Activated T-cell treated with anti-CD3 and anti-CD28 coated beads for 48 hours (primary cell): ENCODE measurements around the gene OR4Q2.
"Not testable (repeated sequence)": the region's sequence is repeated elsewhere in the genome, so short reads cannot be mapped to it uniquely, and the experiment has no call there.

Experiments used
- DNase-seq: peaks from one replicate; pipeline ENCODE4 v3.0.0-alpha.2; 2020; ENCODE audit warnings: low read depth

Gene OR4Q2

DNA sequence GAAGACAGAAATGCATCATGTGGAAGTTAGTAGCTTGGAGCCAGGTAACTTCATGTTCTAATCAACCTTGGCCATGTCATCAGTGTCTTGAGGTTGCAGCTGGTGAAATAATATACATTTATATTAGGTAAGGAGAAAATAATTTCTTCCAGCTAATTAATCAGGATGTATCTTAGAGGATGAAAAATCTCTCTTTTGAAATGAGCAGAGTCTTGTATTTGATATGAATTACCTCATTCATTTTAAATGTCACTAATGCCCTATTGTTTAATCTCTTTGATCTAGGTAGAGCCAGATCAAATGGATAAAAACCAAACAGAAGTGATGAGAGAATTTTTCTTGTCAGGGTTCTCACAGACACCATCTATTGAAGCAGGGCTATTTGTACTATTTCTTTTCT lies at the start of gene OR4Q2:
OR4Q2 (plus strand) TSS at position 301 of the 400 bp plus-strand sequence.
- DNase-seq, result no peak

DNA sequence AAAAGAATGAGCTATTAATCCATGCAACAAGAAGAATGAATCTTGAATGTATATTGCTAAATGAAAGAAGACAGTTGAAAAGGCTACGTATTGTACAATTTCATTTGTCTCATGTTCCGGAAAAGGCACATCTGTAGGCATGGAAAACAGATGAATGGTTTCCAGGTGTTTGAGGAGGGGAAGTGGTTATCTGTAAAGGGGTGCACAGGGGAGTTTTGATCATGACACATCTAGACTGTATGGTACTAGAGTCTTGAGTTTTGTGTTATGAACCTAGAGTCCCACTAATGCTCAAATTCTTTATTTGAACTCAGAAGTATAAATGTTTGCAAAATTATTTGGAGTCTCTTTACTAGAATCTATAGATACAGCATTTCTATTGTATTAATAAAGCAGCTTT lies 32.2 kb upstream of the OR4Q2 start:
- DNase-seq, result not testable (repeated sequence)

DNA sequence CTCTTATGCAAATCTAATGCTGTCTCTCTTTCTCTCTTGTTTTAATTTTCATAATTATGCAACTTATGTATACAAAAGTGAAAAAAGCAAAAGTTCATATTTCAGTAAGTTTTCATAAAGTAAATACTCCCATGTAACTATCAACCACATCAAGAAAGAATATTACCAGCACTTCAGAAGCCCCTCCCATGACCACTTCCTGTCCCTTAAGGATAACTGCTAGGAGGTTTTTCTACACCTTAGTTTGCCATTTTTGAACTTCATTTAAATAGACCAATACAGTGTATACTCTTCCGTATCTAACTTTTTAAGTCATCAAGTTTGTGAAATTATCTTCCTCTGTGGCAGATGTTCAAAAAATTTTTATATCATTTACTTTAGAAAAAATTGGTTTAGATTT lies 27.1 kb upstream of the OR4Q2 start:
- DNase-seq, result no peak

DNA sequence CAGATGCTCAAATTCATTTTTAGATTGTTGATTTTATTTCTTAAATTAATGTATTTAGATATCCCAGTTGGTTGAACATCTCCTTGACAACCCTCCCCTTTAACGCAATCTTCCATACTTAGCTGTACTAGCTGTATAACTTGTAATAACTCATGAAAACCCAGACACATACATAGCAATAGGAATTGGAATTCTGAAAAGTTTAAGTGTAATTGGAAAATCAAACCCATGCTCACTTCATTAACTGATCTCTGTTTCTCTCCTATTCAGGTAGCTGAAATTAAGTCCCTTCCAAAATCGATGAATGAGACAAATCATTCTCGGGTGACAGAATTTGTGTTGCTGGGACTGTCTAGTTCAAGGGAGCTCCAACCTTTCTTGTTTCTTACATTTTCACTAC lies 26.7 kb upstream of the OR4Q2 start, which contains the start of gene OR4K15:
OR4K15 (plus strand) TSS at position 301 of the 400 bp plus-strand sequence; CDS start at position 301, 0 bp downstream.
- DNase-seq, result no peak

DNA sequence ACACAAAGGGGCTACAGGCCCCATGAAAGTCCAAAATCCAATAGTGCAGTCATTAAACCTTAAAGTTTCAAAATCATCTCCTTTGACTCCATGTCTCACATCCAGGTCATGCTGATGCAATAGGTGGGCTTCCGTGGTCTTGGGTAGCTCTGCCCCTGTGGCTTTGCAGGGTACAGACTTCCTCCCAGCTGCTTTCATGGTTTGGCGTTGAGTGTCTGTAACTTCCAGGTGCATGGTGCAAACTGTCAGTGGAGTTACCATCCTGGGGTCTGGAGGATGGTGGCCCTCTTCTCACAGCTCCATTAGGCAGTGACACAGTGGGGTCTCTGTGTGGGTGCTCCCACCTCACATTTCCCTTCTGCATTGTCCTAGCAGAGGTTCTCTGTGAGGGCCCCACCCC lies 8.5 kb upstream of the OR4Q2 start:
- DNase-seq, result no peak

DNA sequence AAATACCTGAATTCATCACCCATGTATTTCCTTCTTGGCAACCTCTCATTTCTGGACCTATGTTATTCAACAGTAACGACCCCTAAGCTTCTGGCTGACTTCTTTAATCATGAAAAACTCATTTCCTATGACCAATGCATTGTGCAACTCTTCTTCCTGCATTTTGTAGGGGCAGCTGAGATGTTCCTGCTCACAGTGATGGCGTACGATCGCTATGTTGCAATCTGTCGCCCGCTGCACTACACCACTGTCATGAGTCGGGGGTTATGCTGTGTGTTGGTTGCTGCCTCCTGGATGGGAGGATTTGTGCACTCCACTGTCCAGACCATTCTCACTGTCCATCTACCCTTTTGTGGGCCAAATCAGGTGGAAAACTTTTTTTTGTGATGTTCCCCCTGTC lies 356 bp downstream of the OR4Q2 start:
- no peak for DNase-seq

DNA sequence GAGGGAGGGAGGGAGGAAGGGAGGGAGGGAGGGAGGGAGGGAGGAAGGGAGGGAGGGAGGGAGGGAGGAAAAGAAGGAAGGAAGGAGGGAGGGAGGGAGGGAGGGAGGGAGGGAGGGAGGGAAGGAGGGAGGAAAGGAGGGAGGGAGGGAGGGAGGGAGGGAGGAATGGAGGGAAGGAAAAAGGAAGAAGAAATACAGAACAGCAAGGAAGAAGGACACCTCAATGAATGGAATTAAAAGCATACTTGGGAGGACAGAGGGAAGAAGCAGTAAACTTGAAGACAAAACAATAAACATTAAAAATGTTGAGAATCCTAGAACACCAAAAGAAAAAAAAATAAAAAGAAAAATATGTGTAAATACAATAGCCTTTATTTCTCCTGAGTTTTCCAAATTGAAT lies 6.2 kb downstream of the OR4Q2 start:
- DNase-seq, result no peak

DNA sequence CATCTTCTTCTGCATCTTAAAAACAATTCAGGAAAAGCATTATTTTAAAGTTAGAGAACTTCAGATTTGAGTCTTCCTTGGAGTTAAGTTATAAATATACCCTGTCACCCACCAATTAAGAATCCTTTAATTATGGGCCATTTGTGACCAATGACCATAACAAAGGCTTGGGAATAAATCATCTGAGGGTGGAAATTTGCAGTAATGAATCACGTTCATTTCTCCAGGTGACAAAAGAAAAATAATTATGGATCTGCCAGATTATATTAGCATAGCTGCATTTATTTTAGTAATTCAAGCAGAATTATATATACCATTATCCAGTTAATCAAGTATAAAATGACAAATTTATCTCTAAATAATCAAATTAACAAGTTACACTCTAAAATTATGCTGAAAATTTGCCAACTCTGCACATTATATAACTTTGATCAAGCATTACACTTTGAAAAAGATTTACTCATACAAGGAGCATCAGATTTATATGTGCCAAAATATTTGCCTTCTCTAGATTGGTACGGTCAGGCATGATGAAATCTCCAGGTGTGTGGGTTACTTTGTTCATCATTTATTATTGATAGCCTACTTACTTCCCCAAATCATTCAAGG lies 17.4 kb downstream of the OR4Q2 start, which contains the start of gene OR4K14:
OR4K14 (minus strand) TSS at position 51 of the 609 bp plus-strand sequence. CDS start 4,114 bp downstream, outside the sequence.
- no peak for DNase-seq

DNA sequence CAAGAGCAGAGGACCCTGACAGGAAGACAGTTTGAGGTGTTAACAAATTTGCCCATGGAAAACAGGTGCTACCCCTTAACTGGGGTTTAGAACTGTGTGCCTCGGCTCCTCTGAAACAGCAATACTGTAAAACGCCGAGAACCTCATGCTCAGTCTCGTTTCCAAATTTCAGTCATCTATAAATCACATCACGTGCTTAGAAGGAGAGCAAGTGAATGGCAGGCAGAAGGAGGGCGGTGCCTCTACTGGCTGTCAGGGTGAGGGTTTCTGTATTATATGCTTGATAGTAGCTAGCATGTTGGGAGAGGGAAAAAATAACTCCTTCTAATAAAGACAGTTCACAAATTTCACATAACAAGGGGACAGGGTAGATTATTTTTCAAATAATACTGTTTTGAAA lies 29.1 kb downstream of the OR4Q2 start:
- no peak for DNase-seq

DNA sequence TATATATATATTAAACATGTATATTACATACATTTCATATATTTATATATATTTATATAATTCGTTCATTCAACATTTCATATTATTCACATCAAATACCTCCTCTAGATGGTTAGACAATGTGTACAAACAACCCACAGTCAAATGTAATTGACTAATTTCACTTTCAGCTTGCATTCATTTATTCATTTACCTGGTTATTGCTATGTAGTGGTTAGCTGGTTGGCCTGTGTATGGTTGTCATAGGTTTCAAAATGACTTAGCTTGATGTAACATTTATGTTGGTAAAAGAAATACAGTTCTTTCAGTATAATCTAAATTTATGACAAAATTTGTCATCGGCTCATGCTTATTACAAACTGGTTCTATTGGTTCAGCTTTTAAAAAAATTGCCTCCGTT lies 33.5 kb downstream of the OR4Q2 start:
- DNase-seq, result no peak

DNA sequence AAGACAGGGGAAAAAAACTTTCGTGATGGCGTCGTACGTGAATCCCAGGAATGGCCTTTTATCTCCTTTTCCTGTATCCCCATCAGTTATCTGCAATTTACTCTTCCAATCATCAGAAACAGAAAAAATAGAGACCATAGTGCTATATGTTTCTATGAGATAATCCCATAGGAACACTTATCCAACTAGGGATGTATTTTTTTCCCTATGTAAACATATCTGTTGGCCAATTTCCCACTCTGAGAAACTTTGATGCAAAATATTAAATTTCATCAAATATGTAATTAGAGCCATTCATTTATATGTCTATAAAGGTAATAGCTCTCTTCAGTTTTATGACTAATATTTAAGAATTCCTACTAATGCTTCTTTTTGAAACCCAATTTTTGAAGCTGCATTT lies 34.0 kb downstream of the OR4Q2 start, which contains the start of gene OR4K13:
OR4K13 (minus strand) TSS at position 101 of the 400 bp plus-strand sequence. CDS start 1,280 bp downstream, outside the sequence.
- DNase-seq, result no peak

DNA sequence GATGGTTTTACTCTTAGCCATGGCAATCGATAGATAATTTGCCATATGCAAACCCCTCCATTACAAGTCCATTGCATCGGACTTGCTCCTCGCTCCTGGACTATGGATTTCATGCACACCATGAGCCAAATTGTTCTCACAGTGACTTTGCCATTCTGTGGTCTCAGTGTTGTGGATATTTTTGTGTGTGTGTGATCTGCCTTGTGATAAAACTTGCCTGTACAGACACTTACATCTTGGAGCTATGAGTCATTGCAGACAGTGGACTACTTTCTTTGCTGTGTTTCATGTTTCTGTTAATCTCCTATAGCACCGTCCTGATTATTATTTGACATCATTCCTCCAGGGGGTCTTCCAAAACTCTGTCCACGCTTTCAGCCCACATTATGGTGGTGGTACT lies 42.3 kb downstream of the OR4Q2 start:
- no peak for DNase-seq

DNA sequence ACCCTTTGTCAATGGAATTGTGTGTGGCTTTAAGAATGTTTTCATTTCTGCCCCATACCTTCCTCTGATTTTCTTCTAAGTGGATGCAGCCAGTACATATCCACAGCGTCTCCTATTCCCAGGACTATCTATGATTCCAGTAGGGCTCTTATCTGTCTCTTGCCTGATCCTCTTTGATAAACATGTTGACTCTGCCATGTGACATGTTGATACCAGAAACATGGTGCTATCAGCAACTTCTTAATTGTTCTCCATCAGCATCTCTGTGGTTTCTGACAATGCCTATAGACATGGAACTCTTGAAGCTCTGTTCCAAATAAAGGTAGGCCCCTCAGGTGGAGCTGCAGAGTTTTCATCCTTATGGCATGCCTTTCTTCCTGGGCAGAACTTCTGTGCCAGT lies 46.2 kb downstream of the OR4Q2 start:
- DNase-seq, result no peak
